ENCODE results near the gene IKZF4. TPM values are rescaled to one million over a fixed set of nuclear protein-coding genes. Genes with fewer than 3 reads are reported as not detected.

IKZF4 gene
- total and polyA plus RNA-seq, 2 of the 8 experiments (the other 6 are each of a cell fraction or from before 2014, with no cell fraction given) = 8.0 to 13.3 TPM

DNA sequence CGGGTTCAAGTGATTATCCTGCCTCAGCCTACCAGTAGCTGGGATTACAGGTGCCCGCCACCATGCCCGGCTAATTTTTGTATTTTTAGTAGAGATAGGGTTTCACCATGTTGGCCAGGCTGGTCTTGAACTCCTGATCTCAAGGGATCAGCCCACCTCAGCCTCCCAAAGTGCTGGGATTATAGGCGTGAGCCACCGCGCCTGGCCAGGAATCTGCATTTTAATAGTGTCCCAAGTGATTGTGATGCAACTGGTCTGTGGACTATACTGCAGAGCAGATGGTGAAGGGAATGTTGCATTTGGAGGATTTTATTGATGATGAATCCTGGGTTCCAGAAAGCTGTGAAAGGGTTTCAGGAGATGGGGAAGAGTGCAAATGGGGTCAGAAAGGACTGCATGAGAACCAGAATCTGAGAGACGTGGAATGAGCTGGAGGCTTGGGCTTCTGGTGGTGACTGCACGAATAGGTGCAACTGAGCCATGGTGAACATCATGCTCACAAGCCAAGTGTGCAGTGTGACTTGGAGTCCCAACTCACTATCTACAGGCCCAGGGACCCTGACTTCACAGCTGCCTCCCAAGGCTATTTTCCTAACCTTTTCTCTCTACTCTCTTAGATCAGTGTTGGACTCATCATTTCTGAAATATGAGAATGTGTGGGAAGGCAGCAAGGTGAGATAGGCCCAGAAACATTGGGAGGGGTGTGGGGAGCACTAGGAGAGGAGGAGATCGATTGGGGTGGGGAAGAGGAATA lies 25.4 kb downstream of the IKZF4 start:
- Histone ChIP-seq H3K56ac (replicated peaks; ENCODE audit: insufficient read length, low read depth, low read length) (no peak overlapping the region), H3K9ac (replicated peaks in 1 of 4; ENCODE audit: extremely low read depth in 1 of 4, low read depth in 3 of 4, low read length in 3 of 4) (no peak overlapping the region), H2BK20ac (ENCODE audit: low read length) (no peak overlapping the region), H3K27ac (ENCODE audit: low read depth, low read length) (peak overlapping the region; percentile 40; the same call in 1 of the 2 replicates), H3K4me1 (replicated peaks in 1 of 4; ENCODE audit: control insufficient read depth in 3 of 4, insufficient read depth in 4 of 4, low read length in 3 of 4) (peaks cover 0 to 12% (median 2%) of the 10 kb centered on the region in 4 experiments; a peak in 4 of 7 replicates), H3K18ac (ENCODE audit: extremely low read depth, low read length) (no peak overlapping the region; the same call in 1 of the 2 replicates), H4K5ac (ENCODE audit: insufficient read length, low read depth, low read length) (no peak overlapping the region), H4K91ac (replicated peaks; ENCODE audit: insufficient read length, low read length) (no peak overlapping the region), H2AFZ (ENCODE audit: low read length) (no peak overlapping the region), H4K20me1 (replicated peaks in 1 of 2; ENCODE audit: control insufficient read depth in 1 of 2, insufficient read depth in 2 of 2, low read length in 2 of 2) (peaks cover 0 to 4% of the 10 kb centered on the region in 2 experiments), H3K36me3 (ENCODE audit: control insufficient read depth in 2 of 4, insufficient read depth in 4 of 4, low read length in 3 of 4) (peaks cover 13 to 30% (median 21%) of the 10 kb centered on the region in 4 experiments), H2BK15ac (ENCODE audit: low read length) (peak overlapping the region; percentile 81; the same call in 1 of the 2 replicates), H2BK120ac (replicated peaks; ENCODE audit: low read depth, low read length) (no peak overlapping the region), H2BK5ac (ENCODE audit: low read depth, low read length) (peak overlapping the region; percentile 52; the same call in 1 of the 2 replicates), H4K8ac (ENCODE audit: extremely low read depth, insufficient read depth, low read length) (no peak overlapping the region), H3K79me2 (ENCODE audit: control insufficient read depth in 1 of 2, insufficient read depth in 2 of 2, low read length in 2 of 2) (peaks cover 6 to 19% of the 10 kb centered on the region in 2 experiments), H3K27me3 (replicated peaks in 1 of 4; ENCODE audit: control insufficient read depth in 3 of 4, extremely low read depth in 1 of 4, insufficient read depth in 3 of 4, low read length in 3 of 4) (no peaks in the 10 kb centered on the region), H3K9me3 (ENCODE audit: insufficient read depth in 2 of 2, low read depth in 1 of 2, low read length in 1 of 2) (no peaks in the 10 kb centered on the region), H2BK12ac (ENCODE audit: low read depth, low read length) (0 out of 2 replicates have a peak overlapping the region, but pooled peaks have one; percentile 39), H3K23me2 (ENCODE audit: low read depth, low read length) (peaks cover 7% of the 10 kb centered on the region), H3K4me3 (ENCODE audit: extremely low read depth in 1 of 4, insufficient read depth in 2 of 4, low read depth in 3 of 4, low read length in 4 of 4) (no peak overlapping the region), H2AK5ac (ENCODE audit: low read depth, low read length) (no peak overlapping the region), H3K23ac (ENCODE audit: insufficient read length) (no peak overlapping the region), H3K79me1 (ENCODE audit: low read depth, low read length) (peaks cover 3% of the 10 kb centered on the region; the same call in 1 of the 2 replicates), H3K4me2 (ENCODE audit: insufficient read depth in 1 of 2, low read depth in 2 of 2, low read length in 2 of 2) (no peak overlapping the region), H3K4ac (replicated peaks; ENCODE audit: insufficient read length, low read depth, low read length) (no peak overlapping the region), H3K14ac (ENCODE audit: insufficient read length) (no peak overlapping the region)
- TF ChIP-seq POLR2AphosphoS5 (IDR thresholded peaks at IDR 0.05; ENCODE audit: low read depth, low read length) (peak; percentile 71), NRF1 (IDR thresholded peaks at IDR 0.05; ENCODE audit: low read depth, low read length) (no peak), POLR2A (IDR thresholded peaks at IDR 0.05; ENCODE audit: control extremely low read depth in 1 of 2, low read depth in 2 of 2, low read length in 2 of 2) (peak in 1 of 2 experiments; percentile 57; a peak in 1 of 3 replicates), BRCA1 (IDR thresholded peaks at IDR 0.05; ENCODE audit: low read depth, low read length) (no peak), KDM5A (IDR thresholded peaks at IDR 0.05; ENCODE audit: low read length) (no peak)
- TF ChIP-seq, protein P1, sequence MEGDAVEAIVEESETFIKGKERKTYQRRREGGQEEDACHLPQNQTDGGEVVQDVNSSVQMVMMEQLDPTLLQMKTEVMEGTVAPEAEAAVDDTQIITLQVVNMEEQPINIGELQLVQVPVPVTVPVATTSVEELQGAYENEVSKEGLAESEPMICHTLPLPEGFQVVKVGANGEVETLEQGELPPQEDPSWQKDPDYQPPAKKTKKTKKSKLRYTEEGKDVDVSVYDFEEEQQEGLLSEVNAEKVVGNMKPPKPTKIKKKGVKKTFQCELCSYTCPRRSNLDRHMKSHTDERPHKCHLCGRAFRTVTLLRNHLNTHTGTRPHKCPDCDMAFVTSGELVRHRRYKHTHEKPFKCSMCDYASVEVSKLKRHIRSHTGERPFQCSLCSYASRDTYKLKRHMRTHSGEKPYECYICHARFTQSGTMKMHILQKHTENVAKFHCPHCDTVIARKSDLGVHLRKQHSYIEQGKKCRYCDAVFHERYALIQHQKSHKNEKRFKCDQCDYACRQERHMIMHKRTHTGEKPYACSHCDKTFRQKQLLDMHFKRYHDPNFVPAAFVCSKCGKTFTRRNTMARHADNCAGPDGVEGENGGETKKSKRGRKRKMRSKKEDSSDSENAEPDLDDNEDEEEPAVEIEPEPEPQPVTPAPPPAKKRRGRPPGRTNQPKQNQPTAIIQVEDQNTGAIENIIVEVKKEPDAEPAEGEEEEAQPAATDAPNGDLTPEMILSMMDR (IDR thresholded peaks at IDR 0.05; ENCODE audit: control extremely low read depth in 1 of 3, insufficient read depth in 1 of 3, low read depth in 1 of 3, low read length in 3 of 3) = no peak
- DNase-seq (ENCODE audit: low read depth in 1 of 2, low spot score in 2 of 2) = no peak
- CTCF ChIA-PET (ENCODE audit: partially characterized antibody) = interaction anchor here (0.6 to 2.5 kb wide), 18 partner anchors 9 to 296 kb away, joined by 3 to 13 read pairs (median 4); partner anchors contain the start of genes ERBB3, PA2G4 and SUOX
- POLR2A ChIA-PET (ENCODE audit: partially characterized antibody) = interaction anchor here (0.6 to 5.4 kb wide), 35 partner anchors 9 to 1391 kb away, joined by 3 to 73 read pairs (median 6); partner anchors contain the start of genes DNAJC14, ERBB3, ESYT1 and IKZF4
- no peak for FAIRE-seq
- 86% methylated on average over 9 of the region's 9 CpGs; no CpG with 5 or more reads in 1 of the 2 experiments for WGBS, 2 experiments (ENCODE audit: extremely low coverage in 1 of 2, insufficient coverage in 1 of 2, insufficient read length in 1 of 2, insufficient replicate concordance in 2 of 2, low coverage in 1 of 2, low lambda C conversion rate in 2 of 2, missing lambda C conversion rate in 1 of 2)

Measured in H1 (cell line).